ENCODE data around the gene PLEKHG2. TPM values are rescaled to one million over a fixed set of nuclear protein-coding genes. Genes with fewer than 3 reads are reported as not detected.

PLEKHG2 gene
- polyA plus RNA-seq, 2 of the 4 experiments (the other 2 are of a cell fraction), result 21.6 to 41.7 TPM

- 91% methylated on average over 8 of the region's 8 CpGs for WGBS (ENCODE audit: missing lambda C conversion rate)
- CTCF ChIA-PET, result interaction anchor here (0.7 to 21.9 kb wide), 13 partner anchors 8 to 200 kb away, joined by 3 to 305 read pairs (median 4); partner anchors contain the start of genes DLL3, EID2, EID2B and SUPT5H
- no peak for FAIRE-seq
- H3K4me1 ChIP-seq, result peaks cover 26% of the 10 kb centered on the region
- no peak for ATAC-seq
- no peak overlapping the region for H3K4me3 ChIP-seq
- TF ChIP-seq POLR2AphosphoS2 (conservative IDR thresholded peaks at IDR 0.05; ENCODE audit: low read length) (0 out of 2 replicates have a peak, but pooled peaks have one; percentile 36), RFX5 (IDR thresholded peaks at IDR 0.05) (no peak)
- no peaks in the 10 kb centered on the region for H3K9me3 ChIP-seq
- no peak overlapping the region for H3K27ac ChIP-seq
- no peak overlapping the region for H3K4me2 ChIP-seq
- no peak for DNase-seq (ENCODE audit: low read depth in 1 of 2, low spot score in 1 of 2)
- POLR2A ChIA-PET, result interaction anchor here (1.6 kb wide), 1 partner anchor 36 kb away, joined by 9 read pairs; the partner anchor contains the start of gene RPS16
These were observed 59.5 kb downstream of the PLEKHG2 start for GRCh38 chr19:39471756-39472536.

GRCh38 chr19:39472746-39473442 lies 60.4 kb downstream of the PLEKHG2 start:
- TF ChIP-seq HMGXB4 (CRISPR knock-in tag; IDR thresholded peaks at IDR 0.05; ENCODE audit: borderline replicate concordance) (no peak), POLR2AphosphoS2 (conservative IDR thresholded peaks at IDR 0.05; ENCODE audit: low read length) (0 out of 2 replicates have a peak, but pooled peaks have one; percentile 34), MAFK (IDR thresholded peaks at IDR 0.05; ENCODE audit: partially characterized antibody) (no peak)
- DNase-seq (ENCODE audit: low read depth in 1 of 2, low spot score in 1 of 2), result no peak
- CTCF ChIA-PET, result interaction anchor here (1.5 to 21.9 kb wide), 12 partner anchors 9 to 199 kb away, joined by 3 to 305 read pairs (median 44); partner anchors contain the start of genes DLL3, EID2, EID2B and SUPT5H
- POLR2A ChIA-PET, result no interaction called here
- FAIRE-seq, result no peak
- Histone ChIP-seq H3K9me3 (no peaks in the 10 kb centered on the region), H3K4me1 (peaks cover 26% of the 10 kb centered on the region), H3K4me2 (no peak overlapping the region), H3K27ac (no peak overlapping the region), H3K4me3 (no peak overlapping the region)
- 88% methylated on average over 32 of the region's 32 CpGs for WGBS (ENCODE audit: missing lambda C conversion rate)
- peak; percentile 7 to 23; a peak in 4 of 6 replicates for ATAC-seq

- Histone ChIP-seq H3K4me2 (no peak overlapping the region), H3K27ac (no peak overlapping the region), H3K4me1 (peaks cover 20% of the 10 kb centered on the region), H3K9me3 (no peaks in the 10 kb centered on the region), H3K4me3 (no peak overlapping the region)
- no peak for FAIRE-seq
- 84% methylated on average over 11 of the region's 11 CpGs for WGBS (ENCODE audit: missing lambda C conversion rate)
- TF ChIP-seq SMC3 (IDR thresholded peaks at IDR 0.05) (no peak), JUN (IDR thresholded peaks at IDR 0.05) (no peak), TFCP2L1 (CRISPR knock-in tag; IDR thresholded peaks at IDR 0.05) (no peak), REST (IDR thresholded peaks at IDR 0.05) (no peak), CHD2 (IDR thresholded peaks at IDR 0.05; ENCODE audit: low read length, partially characterized antibody) (no peak), HOXB13 (CRISPR knock-in tag; IDR thresholded peaks at IDR 0.05; ENCODE audit: low read depth) (no peak), POLR2A (IDR thresholded peaks at IDR 0.05; ENCODE audit: low read length) (no peak), HES2 (IDR thresholded peaks at IDR 0.05) (no peak), MAFK (IDR thresholded peaks at IDR 0.05; ENCODE audit: partially characterized antibody) (no peak), HDAC2 (IDR thresholded peaks at IDR 0.05) (no peak), ZNF302 (CRISPR knock-in tag; IDR thresholded peaks at IDR 0.05) (no peak), MAX (IDR thresholded peaks at IDR 0.05) (no peak), E2F6 (IDR thresholded peaks at IDR 0.05; ENCODE audit: borderline replicate concordance, low read depth) (no peak), ZSCAN20 (CRISPR knock-in tag; IDR thresholded peaks at IDR 0.05) (no peak)
- ATAC-seq, result peak; percentile 1 to 3; a peak in 3 of 6 replicates
- CTCF ChIA-PET, result interaction anchor here (0.6 to 21.9 kb wide), 24 partner anchors 10 to 1322 kb away, joined by 3 to 305 read pairs (median 14); partner anchors contain the start of genes DLL3, EID2, EID2B and PLEKHG2
- DNase-seq (ENCODE audit: low read depth in 1 of 2, low spot score in 1 of 2), result no peak
- POLR2A ChIA-PET, result interaction anchor here (1.6 kb wide), 1 partner anchor 38 kb away, joined by 13 read pairs; the partner anchor contains the start of gene RPS16
These were observed 61.0 kb downstream of the PLEKHG2 start for GRCh38 chr19:39473443-39473960.

Measured in A549 (cell line).